Adrenal gland (tissue), 12 donors: ENCODE measurements around the gene CCNC. TPM values are rescaled to one million over a fixed set of nuclear protein-coding genes. Genes with fewer than 3 reads are reported as not detected.
"Not testable (repeated sequence)": the region's sequence is repeated elsewhere in the genome, so short reads cannot be mapped to it uniquely, and the experiment has no call there.

ENCODE experiments used
- DNase-seq, 7 donors: peaks; one replicate each; pipeline ENCODE4 v3.0.0-alpha.2; 2019 to 2020
- H3K27ac ChIP-seq, 5 donors: fragments of 200-600 bp; sonication (generic) in 4 of 5; 1 replicate in 3 of 5; 2 replicates in 2 of 5; pipeline versions ENCODE4 v1.5.1 to v1.8.0; 2016 to 2020; ENCODE audit warnings: mild to moderate bottlenecking in 1 of 5
- H3K27me3 ChIP-seq: fragments of 200-600 bp; 2 replicates; pipeline ENCODE4 v1.8.0; 2021
- H3K36me3 ChIP-seq, 2 donors: fragments of 200-600 bp; replicated peaks in 1 of 2; 1 replicate in 1 of 2; 2 replicates in 1 of 2; pipeline versions ENCODE4 v1.5.1 to v1.8.0; 2018 to 2022
- H3K4me1 ChIP-seq, 2 donors: fragments of 200-600 bp; replicated peaks in 1 of 2; 1 replicate in 1 of 2; 2 replicates in 1 of 2; pipeline versions ENCODE4 v1.5.1 to v1.8.0; 2018 to 2021
- H3K4me3 ChIP-seq, 4 donors: fragments of 200-600 bp; sonication (generic) in 3 of 4; one replicate each; pipeline ENCODE4 v1.5.1; 2016 to 2018
- H3K9me3 ChIP-seq, 3 donors: fragments of 200-600 bp; sonication (generic) in 1 of 3; replicated peaks in 1 of 3; 1 replicate in 2 of 3; 2 replicates in 1 of 3; pipeline versions ENCODE4 v1.5.1 to v1.8.0; 2016 to 2021
- POLR2A ChIP-seq, 2 donors: fragments of 450-650 bp; IDR thresholded peaks; one replicate each; pipeline ENCODE4 v1.6.1; 2017; ENCODE audit warnings: antibody characterized with exemption in 2 of 2, mild to moderate bottlenecking in 2 of 2, moderate library complexity in 1 of 2
- WGBS, 4 donors: extraction: QIAGEN DNeasy Blood & Tissue Kit in 2 of 4; methylation state at CpG; one replicate each; pipeline versions ENCODE4 v1.1.5 to v1.1.7; 2013 to 2017; 5-methylcytosine and 5-hydroxymethylcytosine counted together
- intact Hi-C, 2 donors: fragments of 100-400 bp; cut with DNase I; formaldehyde crosslinking; loops; one replicate each; pipeline versions ENCODE4 v1.14.1 to v1.15.0; 2022 to 2023
- polyA plus RNA-seq, 3 donors: library from polyadenylated mRNA; stranded (reverse); fragments of 200-250 nt in 2 of 3; fragments of 350-450 nt in 1 of 3; fragmentation: Illumina TruSeq in 1 of 3; extraction: RNeasy Lipid Tissue Mini Kit (QIAGEN cat#74804) in 1 of 3; gene quantifications; one replicate each; pipeline ENCODE4 v1.2.3, GENCODE V29; 2013 to 2014
- total RNA-seq, 9 donors: library from RNA; depleted of rRNA in 4 of 9; stranded (reverse); fragments of >200 nt in 4 of 9; fragments of 120-200 nt in 1 of 9; fragmentation: NEBNext Ultra II Directional in 1 of 9; extraction: Animal tissue kit (Norgen Biotek cat#: 25700) in 1 of 9; gene quantifications; one replicate each; pipeline versions ENCODE4 v1.1.0 to v1.2.4, GENCODE V29; 2013 to 2023
- TF ChIP-seq, protein P1 (sequence below), 6 experiments: fragments of 450-650 bp in 4 of 6; fragments of 200-600 bp in 2 of 6; sonication (generic) in 1 of 6; IDR thresholded peaks; 1 replicate in 5 of 6; 2 replicates in 1 of 6; pipeline versions ENCODE4 v1.5.1 to v1.8.0; 2016 to 2021; ENCODE audit warnings: antibody characterized with exemption in 6 of 6, mild to moderate bottlenecking in 2 of 6, moderate library complexity in 1 of 6
- donor health status: healthy with polysubstance abuse.
- donor health status: Bipolar disorder and iron deficiency.
- donor health status: DM: yes; HTN: yes; CAD: no.
- donor health status: DM: no; HTN: no; CAD: no.
- donor health status: DM: no; HTN: no; CAD: no.
- donor health status: DM: yes; HTN: yes; CAD: no.

Gene CCNC
- total and polyA plus RNA-seq, 12 donors = 18.7 to 87.2 (median 54.4) TPM

DNA sequence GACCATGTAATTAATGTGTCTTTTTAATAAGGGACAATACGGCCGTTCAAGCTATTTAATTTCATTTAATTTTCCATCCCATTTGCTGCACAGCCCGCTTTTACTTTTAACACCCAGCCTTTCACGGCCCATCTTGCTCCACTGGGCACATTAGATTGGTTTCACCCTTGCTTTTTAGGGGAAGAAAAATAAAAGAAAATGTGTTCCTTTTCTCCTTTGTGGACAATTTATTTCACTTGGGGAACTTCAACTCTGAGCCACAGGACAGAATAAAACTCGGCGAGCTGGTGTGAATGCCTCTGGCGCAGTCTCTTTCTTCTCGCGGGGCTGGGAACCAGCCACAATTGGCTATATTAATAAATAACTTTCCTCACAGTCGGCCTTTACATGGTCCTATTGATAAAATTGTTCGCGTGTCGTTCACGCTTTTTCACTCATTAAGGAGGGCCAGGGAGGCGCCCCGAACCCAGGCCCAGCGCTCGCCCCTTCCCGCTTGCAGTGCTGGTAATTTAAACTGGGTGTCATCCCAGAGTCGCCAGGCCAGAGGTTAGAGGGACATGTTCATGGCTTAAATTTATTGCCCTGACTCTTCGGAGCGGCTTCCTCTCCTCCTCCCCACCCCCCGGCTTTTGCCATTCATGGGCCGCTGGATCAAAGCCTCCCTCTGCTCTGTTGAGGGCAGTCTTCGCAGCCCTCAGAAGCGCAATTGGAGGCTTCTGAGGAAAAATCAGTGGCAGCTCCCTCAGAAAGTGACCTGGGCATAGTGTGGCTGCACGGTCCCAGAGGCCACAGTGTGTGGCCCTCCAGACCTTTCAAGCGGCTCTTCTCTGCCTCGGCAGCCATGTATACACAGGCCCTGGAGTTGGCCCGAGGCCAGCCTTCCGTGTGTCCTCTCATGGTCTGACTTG is 36.0 kb upstream of the CCNC start:
- Histone ChIP-seq H3K4me3 (peak overlapping the region in 1 of 4 donors; percentile 43), H3K36me3 (no peaks in the 10 kb centered on the region), H3K9me3 (no peaks in the 10 kb centered on the region), H3K27me3 (peaks cover 97% of the 10 kb centered on the region), H3K27ac (no peak overlapping the region), H3K4me1 (peaks cover 12 to 23% of the 10 kb centered on the region in 2 donors)
- DNase-seq = no peak
- intact Hi-C loops = no loop called here
- WGBS, 4 donors = 15 to 18% (median 17%) methylated on average over 26 to 31 of the region's 31 CpGs
- no peak for TF ChIP-seq POLR2A (IDR thresholded peaks at IDR 0.05)
- TF ChIP-seq, protein P1, sequence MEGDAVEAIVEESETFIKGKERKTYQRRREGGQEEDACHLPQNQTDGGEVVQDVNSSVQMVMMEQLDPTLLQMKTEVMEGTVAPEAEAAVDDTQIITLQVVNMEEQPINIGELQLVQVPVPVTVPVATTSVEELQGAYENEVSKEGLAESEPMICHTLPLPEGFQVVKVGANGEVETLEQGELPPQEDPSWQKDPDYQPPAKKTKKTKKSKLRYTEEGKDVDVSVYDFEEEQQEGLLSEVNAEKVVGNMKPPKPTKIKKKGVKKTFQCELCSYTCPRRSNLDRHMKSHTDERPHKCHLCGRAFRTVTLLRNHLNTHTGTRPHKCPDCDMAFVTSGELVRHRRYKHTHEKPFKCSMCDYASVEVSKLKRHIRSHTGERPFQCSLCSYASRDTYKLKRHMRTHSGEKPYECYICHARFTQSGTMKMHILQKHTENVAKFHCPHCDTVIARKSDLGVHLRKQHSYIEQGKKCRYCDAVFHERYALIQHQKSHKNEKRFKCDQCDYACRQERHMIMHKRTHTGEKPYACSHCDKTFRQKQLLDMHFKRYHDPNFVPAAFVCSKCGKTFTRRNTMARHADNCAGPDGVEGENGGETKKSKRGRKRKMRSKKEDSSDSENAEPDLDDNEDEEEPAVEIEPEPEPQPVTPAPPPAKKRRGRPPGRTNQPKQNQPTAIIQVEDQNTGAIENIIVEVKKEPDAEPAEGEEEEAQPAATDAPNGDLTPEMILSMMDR (IDR thresholded peaks at IDR 0.05) = no peak

DNA sequence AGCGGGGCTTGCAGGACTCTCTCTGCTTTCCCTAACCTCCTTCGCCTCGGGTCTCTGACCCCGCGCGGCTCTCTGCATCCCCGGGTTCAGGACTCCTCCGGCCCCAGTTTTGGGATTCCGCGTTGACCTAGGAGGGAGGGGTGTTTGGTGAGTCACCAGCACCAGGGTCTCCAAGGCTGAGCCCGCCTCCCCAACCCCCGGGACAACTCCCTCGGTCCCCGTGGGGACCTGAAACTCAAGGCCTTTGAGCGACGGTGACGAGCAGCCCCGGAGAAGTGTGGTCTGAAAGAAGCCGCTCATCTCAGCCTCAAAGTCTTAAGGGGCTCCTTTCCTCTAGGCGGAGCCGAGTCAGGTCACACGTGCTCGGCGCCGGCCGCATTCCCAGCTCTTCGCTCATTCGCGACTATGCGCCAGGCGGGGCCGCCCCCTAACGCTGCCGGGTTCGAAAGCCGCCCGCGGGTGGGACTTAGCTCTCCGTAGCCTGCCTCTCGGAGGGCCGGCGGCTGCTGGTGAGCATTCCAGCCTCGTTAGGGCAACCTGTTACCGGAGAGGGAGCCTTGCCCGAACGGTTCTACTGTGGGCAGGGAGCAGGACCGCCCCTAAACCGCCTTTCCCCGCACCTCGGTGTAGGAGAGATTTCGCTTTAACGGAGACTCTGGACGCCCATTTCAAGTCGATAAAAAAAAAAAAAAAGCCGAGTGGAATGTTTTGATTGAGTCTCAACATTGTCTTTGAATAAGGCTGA is 35.1 kb upstream of the CCNC start:
- 2 to 8% (median 3%) methylated on average over 18 to 55 of the region's 55 CpGs for WGBS, 4 donors
- intact Hi-C loops = no loop called here
- Histone ChIP-seq H3K36me3 (no peaks in the 10 kb centered on the region), H3K4me1 (peaks cover 12 to 23% of the 10 kb centered on the region in 2 donors), H3K27ac (no peak overlapping the region), H3K4me3 (peak overlapping the region in 2 of 4 donors; percentile 19 to 43), H3K27me3 (peaks cover 96% of the 10 kb centered on the region), H3K9me3 (no peaks in the 10 kb centered on the region)
- TF ChIP-seq, protein P1 (IDR thresholded peaks at IDR 0.05) = no peak
- no peak for TF ChIP-seq POLR2A (IDR thresholded peaks at IDR 0.05)
- peak in 1 of 7 donors; percentile 28 for DNase-seq

DNA sequence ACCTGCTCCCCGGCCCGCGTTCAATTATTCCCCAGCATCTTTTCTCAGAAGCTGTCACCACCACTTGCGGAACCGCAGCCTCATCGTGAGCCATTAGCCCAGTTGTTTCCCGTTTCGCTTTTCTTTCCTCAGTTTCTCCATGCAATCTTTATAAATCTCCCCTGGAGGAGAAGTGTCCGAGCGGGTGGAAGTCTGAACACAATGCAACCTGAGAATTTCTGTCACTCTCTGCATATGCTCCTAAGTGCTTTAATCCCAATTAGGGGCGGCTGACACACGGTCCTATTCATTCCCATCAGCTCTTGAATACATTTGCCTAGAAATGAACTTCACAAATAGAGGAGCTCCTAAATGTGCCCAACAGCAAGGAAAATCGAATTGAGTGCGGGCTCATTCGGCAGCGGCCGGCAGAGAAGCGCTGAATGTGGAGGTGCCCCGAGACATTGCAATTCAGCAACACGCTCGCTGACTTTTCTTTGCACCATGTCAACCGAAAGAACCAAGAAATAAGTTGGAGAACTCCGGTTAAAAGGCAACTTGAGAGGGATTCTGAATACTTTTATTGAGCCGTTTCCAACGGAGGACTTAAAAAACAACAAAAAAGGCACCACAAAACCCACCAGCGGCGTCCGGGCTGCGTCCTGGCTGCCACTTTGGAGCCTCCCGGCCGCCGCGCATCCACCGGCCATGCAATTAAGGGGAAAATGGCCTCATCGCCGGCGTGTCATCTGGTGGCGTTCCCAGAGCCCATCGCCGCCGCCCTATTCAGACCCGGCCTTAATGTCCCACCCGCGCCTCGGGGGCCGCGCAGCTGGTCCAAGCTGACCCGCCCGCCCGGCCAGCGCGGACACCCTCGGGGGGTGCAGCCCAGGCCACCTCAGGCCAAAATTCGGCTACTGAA is 34.3 kb upstream of the CCNC start:
- TF ChIP-seq POLR2A (IDR thresholded peaks at IDR 0.05) = no peak
- TF ChIP-seq, protein P1 (IDR thresholded peaks at IDR 0.05) = no peak
- Histone ChIP-seq H3K27me3 (peaks cover 95% of the 10 kb centered on the region), H3K27ac (no peak overlapping the region), H3K9me3 (no peaks in the 10 kb centered on the region), H3K4me1 (peaks cover 12 to 23% of the 10 kb centered on the region in 2 donors), H3K36me3 (no peaks in the 10 kb centered on the region), H3K4me3 (peak overlapping the region in 1 of 4 donors; percentile 43)
- DNase-seq = no peak
- intact Hi-C loops = no loop called here
- 7 to 17% (median 11%) methylated on average over 34 to 54 of the region's 54 CpGs for WGBS, 4 donors

DNA sequence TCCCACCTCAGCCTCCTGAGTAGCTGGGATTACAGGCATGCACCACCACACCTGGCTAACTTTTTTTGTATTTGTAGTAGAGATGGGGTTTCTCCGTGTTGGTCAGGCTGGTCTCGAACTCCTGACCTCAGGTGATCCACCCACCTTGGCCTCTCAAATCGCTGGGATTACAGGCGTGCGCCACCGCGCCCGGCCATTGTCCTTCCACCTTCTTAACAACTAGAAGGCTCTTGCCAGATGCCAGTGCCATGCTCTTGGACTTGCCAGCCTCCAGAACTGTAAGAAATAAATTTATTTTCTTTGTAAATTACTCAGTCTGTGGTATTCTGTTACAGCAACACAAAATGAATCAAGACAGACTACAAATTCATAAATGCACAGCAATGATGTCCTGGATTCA is 26.2 kb upstream of the CCNC start:
- H3K27ac ChIP-seq, H3K36me3 ChIP-seq, DNase-seq, intact Hi-C loops, H3K9me3 ChIP-seq, H3K4me1 ChIP-seq, H3K4me3 ChIP-seq: not testable (repeated sequence)
- peaks cover 90% of the 10 kb centered on the region for H3K27me3 ChIP-seq
- 73 to 80% (median 76%) methylated on average over 8 of the region's 8 CpGs for WGBS, 4 donors
